ENCODE data around the gene CSRP1.
A peak's percentile ranks its signal among the peaks of the same experiment; 100 is the strongest.

Gene CSRP1

DNA sequence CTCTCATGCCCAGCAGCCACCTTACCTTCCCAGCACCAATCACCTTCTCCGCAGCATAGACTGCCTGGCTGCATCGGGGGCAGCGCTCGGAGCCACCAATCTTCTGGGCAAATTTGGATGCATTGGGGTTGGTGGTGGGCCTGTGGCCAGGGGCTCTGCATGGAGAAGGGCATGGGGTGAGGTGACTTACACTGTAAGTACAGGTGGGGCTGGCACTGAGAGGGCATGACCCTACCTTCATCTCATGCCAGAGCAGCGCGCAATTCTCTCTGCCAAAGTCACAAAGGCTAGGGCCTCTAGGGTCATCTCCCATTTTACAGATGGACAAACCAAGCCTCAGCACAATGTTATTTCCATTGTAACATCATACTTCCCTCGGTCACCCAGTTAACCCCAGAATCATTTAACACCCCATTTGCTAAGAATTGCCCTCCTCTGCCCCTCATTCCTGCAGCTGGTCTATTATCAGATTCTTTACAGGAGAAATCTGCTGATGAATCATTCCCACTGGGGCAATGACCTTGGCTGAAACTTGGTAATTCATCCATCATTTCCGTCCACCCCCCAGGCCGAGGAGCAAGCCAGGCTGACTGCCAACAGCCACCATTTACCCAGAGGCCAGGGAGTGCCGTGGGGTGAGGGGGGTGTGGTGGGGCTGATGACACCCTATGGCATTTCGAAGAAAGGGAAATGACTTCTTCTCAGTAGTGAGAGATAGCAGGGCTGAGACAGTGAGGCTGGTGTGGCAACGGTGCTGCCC is 17.9 kb downstream of the CSRP1 start:
- TF ChIP-seq, protein P1, sequence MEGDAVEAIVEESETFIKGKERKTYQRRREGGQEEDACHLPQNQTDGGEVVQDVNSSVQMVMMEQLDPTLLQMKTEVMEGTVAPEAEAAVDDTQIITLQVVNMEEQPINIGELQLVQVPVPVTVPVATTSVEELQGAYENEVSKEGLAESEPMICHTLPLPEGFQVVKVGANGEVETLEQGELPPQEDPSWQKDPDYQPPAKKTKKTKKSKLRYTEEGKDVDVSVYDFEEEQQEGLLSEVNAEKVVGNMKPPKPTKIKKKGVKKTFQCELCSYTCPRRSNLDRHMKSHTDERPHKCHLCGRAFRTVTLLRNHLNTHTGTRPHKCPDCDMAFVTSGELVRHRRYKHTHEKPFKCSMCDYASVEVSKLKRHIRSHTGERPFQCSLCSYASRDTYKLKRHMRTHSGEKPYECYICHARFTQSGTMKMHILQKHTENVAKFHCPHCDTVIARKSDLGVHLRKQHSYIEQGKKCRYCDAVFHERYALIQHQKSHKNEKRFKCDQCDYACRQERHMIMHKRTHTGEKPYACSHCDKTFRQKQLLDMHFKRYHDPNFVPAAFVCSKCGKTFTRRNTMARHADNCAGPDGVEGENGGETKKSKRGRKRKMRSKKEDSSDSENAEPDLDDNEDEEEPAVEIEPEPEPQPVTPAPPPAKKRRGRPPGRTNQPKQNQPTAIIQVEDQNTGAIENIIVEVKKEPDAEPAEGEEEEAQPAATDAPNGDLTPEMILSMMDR (IDR thresholded peaks at IDR 0.05) = no peak

DNA sequence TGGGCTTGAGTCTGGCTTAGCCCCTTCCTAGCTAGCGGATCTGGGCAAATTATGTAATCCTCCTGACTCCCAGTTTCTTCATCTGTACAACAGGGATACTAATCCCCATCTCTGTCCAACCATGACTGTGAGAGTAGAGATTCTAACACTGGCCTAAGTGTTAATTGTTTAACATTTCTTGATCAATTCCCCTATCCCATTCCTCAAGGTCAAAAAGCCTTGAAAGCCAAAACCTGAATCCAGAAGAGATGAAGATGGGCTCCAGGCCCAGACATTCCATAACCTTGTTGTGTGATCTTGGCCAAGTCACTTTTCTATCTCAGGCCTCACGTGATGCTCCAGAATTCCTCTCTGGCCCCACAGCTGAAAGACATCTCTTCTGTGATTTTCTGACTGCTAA is 19.2 kb downstream of the CSRP1 start:
- TF ChIP-seq, protein P1 (IDR thresholded peaks at IDR 0.05) = no peak

DNA sequence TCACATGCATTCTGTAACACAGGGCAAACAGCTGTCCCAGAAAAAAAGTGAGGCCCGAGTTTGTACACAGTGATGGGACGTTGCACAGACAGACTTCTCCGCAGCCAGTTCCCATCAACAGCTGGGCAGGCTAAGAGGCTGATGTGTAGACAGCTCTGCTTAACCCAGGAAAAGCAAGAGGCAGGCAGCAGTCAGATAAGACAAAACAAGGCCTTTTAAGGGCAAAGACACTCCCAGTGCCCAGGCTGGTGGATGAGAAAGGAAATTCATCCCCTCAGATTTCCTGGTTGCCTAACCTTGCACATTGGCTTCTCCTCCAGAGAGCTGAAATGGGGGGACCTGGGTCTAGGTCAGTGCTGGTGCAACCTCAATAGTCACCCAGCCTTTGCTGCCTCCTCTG is 20.7 kb downstream of the CSRP1 start:
- TF ChIP-seq, protein P1 (IDR thresholded peaks at IDR 0.05) = no peak

DNA sequence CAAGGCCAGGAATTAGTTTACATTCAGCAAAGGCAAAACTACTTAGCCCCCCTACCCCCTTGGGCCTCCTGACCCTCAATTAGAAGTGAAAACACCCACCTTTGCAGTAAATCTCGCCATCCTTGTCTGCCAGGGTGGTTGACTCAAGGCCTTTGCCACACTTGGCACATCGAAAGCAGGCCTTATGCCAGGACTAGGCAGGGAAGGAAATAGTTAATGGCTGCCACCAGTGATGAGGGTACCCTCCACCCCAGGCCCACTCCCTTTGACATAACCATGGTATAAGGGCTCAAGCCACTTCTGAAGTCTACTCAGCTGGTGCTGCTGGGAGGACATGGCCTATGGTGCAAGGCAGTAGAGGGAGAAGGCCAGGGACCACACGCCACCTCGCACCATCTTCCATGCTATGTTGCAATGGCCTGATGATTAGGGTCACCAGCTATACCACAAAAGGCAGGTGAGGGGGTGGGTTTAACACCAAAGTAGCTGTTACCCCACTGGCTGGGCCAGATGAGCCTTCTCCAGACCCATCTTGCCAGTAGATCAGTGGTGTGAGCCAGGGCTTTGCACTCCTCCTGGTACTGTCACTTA is 21.6 kb downstream of the CSRP1 start:
- TF ChIP-seq, protein P1 (IDR thresholded peaks at IDR 0.05) = no peak

DNA sequence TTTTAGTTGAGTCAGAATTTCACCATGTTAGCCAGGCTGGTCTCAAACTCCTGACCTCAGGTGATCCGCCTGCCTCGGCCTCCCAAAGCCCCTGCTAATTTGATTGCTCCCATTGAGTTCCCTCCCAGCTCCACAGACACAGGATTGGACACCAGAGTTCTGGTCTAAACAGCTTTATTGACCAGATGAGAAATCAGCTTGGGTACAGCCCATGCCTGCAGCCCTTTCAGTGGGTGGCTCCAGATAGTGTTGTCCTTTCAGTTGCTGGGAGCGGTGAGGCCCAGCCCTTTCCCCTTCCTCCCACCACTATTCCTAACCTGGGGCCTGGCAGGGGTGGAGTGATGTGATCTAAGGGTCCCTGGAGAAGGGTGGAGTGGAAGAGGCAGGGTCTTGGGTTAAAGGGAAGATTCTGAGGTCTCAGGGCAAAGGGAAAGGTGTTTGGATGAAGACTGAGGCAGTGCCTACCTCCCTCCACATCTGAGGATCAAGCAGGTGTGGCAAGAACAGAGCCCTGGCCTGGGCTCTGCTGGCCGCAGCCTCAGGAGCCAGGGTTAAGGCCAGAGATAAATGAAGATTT is 23.5 kb downstream of the CSRP1 start:
- TF ChIP-seq, protein P1 (IDR thresholded peaks at IDR 0.05) = no peak

DNA sequence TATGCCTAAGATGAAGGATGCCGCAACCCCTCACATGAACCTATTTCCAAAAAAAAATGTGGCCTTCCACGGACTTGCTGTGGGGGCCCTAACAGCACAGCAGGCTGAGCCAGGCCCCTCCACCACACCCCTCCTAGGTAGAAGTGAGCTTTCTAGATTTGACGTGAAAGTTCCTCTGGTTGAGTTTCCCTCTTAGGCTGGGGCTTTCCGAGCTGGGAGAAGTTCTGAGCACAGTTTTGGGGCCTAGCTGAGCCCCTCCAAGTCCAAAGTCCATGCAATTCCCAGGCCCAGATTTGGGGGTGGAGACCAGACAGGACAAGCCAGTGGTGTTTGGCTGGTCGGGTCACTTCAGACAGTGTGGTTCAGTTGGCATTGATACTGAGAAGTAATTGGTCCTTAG is 24.2 kb downstream of the CSRP1 start:
- TF ChIP-seq, protein P1 (IDR thresholded peaks at IDR 0.05) = no peak

DNA sequence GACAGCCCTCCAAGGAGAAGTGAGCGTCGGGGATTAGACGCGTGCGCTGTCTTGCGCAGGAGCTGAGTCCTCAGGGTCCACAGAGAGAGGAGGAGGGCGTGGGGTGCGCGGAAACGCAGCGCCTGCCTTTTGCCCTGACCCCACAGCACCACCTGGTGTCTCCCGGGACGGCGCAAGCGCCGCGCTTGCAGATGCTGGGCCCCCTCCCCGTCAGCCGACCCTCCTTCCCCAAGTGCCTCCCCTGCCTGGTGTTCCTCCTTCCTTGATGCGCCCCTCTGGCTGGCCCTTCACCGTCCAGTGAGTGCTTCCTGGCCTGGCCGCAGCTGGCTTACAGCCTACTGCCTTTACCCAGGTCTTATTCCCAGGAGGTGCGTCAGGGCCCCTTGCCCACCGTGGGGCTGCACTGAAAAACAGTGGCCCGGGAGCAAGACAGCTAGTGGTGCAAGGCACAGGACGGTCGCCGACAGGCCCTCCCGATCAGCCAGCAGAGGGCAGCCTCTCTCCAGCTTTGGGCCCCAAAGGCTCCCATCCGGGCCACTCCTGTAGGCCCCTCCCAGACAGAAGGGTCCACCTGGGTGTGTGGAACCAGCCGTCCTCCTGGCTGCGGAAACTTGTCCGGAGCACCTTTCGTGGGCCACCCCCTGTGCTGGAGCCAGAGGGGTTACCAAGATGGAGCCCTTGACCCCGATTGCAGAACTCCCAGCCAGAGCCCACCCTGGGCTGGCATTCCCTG is 25.0 kb downstream of the CSRP1 start:
- TF ChIP-seq, protein P1 (IDR thresholded peaks at IDR 0.05) = peak; percentile 98
